OCI-M2 (cell line): ENCODE data around the gene VENTX.

Source experiments
- DNase-seq: peaks from one replicate; lab custom pipeline; 2025; ENCODE audit not compliant: unreplicated experiment; lab: John Stamatoyannopoulos, UW

Gene VENTX

DNA sequence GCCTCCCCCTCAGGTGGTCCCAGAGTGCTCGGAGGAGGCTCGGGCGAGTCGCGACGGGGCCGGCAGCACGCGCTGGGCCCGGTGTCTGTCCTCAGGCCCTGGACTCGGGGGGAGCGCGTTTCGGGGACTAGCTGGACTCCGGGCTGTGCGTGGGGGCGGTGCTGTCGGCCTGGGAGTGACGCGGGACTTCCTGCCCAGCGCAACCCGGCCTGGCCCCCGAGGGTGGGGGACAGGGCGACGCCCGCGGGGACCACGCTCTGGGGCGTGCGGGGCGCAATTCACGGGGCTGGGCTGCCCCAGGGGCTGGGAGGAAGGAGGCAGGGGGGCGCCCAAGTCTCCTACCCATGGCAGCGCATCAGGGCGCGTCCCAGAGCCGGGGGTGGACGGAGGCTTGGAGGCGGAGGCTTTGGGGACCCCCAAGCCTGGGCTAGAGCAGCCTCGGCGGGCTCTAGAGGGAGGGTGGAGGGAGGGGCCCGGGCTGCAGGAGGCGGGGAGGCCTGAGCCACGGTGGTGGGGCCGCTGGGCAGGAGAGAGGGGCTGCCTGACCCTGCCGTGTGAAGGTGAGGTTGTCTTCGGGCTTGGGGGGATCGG, 2.3 kb upstream of the VENTX start:
- no peak for DNase-seq

DNA sequence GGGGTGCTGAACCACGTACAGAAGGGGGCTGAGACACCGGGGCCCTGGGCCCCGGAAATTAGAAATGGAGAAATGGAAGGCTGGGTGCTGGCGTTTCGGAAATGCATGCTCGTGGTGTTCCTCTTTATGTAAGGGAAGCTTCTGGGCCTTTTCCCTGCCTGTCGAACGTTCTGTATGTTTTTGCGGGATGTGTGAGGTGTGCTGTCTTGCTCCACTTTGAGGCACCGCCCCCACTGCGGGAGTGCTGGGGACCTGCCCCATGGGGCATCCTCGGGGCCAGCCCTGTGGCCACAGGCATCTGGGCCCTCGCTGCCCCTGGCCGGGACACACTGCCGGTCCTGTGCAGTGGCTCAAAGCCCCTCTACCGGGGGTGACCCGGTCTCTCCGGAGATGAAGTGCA, 1.7 kb upstream of the VENTX start:
- DNase-seq, result no peak

DNA sequence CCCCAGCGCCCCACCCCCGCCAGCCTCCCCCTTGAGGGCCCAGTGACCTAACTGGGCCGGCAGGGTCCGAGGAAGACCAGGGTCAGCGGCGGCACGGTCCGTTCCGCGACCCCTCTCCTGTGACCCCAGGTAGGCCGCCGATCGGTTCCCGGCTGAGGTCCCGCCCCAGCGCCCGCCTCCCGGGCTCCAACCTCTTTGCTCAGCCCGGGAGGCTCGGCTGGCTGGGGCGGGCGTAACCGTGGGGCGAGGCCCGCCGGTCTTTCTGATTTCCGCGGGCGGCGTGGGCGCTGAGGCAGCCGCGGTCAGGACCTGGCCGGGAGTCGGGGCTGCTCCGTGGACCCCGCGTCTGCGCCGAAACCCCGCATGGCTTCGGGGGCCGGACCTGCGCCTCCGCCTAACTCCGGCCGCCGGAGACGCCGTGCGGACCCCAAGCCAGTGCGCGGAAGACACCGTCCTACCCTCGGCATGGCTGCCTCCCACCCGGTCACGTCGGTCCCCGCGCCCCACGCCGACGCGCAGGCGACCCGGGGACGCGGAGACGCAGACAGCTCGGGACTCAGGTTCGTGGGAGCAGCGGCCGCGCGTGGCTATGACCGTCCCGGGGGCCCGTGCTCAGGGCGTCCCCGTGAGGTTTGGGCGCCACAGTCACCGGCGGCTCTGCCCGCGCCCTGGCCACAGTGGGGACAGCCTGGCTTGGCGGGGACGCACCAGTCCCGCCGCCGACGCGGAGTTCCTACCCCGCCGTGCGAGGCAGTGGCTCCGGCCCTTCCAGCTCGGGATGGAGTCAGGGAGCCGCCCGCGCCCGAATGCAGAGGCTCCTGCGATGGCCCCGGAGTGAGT, 1.0 kb upstream of the VENTX start:
- DNase-seq, result no peak

DNA sequence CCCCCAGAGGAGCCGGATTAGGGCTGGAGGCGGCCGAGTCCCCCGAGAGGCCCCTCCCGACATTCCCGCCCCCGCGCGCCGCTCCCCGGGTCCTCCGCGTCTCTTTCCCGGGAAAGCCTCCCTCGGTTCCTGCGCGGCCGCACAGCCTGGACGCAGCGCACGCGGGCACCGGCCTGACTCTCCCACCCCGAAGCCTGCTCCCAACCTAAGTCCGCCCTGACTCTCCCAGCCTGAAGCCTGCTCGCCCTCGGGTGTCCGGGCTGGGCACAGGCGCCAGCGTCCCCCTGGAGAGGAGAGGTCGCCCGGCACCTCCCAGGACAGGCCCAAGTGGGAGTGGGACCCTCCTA, 441 bp upstream of the VENTX start:
- DNase-seq, result no peak

DNA sequence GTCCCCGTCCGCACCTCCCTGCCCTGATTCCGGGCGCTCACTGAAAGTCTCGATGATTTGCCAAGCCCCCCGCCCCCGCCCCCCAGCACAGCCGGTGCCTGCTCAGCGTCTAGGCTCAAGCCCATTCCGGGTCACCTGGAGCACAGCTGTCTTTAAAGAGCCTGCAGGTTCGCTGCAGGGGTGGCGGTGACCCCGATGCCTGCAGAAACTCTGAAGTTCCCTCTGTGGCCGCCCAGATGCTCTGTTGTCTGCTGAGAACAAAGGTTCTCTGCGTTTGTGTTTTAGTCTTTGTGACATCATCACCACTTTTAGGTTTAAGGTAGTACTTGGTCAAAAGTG, 780 bp downstream of the VENTX start:
- no peak for DNase-seq

DNA sequence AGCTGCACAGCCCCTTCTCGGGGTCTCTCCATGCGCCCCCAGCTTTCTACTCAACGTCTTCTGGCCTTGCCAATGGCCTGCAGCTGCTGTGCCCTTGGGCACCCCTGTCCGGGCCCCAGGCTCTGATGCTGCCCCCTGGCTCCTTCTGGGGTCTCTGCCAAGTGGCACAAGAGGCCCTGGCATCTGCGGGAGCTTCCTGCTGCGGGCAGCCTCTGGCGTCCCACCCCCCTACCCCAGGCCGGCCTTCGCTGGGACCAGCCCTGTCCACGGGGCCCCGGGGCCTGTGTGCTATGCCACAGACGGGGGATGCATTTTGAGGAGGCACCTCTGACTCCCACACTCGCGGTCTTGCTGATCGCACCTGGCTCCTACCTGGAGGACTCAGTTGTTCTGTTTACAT, 2.3 kb downstream of the VENTX start:
- no peak for DNase-seq

DNA sequence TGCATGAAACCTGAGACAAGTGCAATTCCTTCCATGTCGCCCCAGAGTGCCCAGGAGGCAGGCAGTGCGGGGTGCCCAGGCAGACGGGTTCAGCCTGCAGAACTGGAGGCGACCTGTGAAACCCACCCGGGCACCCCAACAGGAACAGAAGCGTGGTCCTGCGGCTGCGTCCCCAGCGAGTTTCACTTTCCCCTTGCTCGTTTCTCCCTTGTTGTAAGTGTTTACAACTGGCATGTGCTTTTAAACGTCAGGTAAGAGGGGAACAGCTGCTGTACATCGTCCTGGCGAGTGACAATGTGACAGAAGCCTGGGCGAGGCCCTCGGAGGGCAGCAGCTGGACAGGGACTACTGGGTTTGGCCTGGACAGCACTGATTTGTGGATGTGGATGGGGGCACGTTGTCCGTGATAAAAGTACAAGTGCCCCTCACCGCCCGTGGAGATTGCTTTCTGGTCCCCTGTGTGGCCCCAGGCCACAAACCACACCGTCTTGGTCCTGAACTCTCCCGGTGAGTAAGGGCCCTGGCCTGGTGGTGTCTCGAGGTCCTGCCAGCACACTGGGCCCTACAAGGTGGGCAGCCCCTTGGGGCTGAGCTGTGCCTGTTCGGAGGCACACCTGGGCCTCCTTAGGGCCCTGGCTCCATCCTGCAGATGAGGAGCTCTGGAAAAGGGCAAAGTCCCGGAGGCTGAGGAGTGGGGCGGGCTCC, 4.0 kb downstream of the VENTX start:
- no peak for DNase-seq

DNA sequence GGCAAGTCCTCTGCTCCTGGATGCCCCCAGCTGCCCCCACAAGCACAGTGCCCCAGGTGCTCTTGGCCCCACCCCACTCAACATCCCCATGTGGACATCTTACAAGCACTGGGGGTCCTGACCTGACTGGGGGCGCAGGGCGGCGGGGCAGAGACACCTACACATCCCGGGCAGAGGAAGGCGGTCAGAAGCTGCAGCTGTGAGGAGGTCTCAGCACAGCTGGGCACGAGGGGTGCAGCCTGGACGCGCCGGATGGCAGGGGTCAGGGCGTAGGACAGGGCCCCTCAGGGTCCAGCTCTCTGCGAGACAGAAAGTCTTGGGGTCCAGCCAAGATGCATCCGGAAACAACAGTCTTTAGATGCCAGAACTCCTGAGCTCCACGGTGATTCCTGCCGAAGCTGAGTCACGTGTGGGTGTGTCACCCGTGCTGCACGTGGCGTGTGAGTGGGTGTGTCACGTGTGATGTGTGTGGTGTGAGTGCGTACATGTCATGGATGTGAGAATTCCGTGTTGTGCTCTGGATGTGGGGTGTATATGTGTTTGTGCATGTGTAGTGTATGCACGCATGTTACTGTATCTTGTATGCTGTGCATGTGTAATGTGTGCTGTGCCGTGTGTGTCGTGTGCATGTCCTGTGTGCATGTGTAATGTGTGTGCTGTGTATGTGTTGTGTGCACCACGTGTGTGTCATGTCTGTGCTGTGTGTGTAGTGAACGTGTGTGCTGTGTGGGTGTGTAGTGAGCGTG, 5.1 kb downstream of the VENTX start:
- DNase-seq, result no peak

DNA sequence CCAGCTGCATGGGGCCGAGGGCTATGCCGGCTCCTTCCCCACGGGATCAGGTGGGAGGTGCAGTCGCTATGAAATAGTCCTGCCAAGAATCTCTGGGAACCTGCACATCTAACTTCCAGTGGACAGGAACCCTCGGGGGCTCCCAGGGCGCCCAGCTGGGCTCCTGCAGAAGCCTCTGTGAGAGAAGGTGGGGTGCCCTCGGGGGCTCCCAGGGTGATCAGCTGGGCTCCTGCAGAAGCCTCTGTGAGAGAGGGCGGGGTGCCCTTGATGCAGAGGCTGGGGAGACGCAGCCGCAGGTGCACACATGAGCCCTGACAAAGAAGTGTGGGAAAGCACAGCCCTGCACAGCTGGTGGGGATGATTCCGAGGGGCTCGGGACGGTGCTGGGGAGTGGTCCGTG, 5.9 kb downstream of the VENTX start:
- DNase-seq, result no peak

DNA sequence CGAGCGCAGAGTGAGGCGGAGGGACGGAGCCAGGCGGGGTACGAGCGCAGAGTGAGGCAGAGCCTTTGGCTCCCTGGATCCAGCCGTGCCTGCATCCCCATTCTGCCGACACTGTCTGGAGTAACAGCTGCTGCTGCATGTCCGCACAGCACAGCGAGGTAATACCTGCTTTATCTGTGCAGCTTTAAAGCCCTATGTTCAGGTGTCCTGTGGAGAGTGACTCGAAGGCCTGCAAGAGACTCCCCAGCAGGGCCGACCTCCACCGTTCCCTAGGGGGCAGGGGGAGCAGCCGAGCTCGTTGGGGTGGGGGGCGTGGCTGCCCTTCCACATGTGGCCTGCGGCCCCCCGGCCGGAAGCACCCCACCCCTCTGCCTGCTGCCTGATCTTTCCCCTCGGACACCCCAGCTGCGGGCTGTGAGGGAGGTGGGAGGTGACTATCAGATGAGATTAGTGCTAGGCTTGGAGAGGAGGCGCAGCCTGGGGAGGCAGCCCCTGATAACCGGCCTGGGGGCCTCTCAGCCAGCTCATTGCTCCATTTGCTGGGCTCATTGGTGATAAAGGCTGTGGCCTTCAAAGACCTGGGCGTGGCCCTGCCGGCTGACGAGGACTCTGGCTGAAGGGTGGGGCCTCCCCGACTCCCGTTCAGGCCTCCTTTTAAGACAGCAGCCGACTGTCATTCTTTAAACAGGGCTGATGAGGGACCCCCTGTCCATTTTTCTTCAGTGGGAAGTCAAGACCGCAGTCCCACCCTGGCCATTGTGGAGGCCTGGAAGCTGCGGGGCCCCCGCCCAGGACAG, 8.0 kb downstream of the VENTX start:
- DNase-seq, result peak; percentile 73

DNA sequence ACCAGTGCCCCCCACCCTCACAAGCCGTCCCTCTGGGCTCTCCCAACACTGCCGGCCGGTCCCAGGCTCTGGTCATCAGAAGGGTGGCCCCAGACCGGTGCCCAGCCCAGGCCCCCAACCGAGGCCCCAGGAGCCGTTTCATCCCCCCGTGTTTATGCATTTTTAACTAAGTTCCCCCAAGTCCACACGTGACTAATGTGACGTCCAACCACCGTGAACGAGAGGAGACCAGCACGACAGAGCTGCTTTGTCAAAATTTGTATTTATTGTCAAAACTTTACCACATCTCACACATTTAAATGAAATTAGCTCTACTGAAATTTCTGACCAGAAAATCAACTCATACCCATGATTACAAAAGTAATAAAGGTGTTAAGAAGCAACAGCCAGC, 8.6 kb downstream of the VENTX start:
- DNase-seq, result no peak

DNA sequence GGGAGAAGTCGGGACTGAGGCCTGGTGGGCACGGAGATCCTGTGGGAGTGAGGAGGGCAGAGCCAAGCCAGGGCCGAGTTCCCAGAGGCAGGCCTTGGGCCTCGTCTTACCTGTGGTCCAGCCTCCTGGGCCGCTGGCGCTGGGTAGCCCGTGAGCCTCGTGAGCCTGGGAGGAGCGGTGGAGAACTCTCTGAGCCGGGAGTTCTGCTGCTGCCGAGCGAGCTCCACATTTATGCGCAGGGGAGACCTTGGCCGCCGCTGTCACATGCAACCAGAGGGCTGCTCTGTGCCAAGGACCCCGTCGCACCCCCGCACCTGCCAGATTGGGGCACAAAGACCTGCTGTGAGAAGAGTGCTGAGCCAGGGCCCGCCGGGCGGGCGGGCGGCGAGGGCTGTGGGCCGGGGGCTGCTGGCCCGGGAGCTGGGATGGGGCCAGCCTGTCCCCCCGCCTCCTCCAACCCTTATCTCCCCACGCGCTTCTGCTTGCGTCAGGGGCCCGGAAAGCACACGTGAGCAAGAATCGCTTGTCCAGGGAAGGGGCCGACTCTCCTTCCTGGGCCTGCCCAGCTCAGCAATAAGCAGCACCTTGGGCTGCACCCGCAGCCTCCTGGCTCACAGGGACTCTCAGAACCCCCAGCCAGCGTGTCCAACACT, 10.2 kb downstream of the VENTX start:
- DNase-seq, result no peak

DNA sequence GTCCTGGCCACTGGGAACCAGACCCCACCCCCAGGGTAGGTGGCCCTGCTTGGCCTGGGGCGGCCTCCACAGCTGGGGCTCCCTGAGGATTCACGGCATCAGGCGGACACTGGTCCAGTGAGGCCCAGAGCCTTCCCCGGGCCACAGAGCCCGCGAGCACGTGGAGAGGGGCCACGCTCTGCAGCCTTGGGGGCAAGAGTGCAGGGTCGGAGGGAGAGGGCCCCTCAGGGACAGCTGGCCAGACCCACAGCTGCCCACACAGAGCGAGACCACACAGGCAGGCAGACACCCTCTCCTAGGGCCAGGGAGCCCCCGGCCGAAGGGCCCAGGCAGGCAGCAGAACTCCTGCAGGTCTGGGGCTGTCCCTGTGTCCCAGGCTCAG, 10.7 kb downstream of the VENTX start:
- no peak for DNase-seq

DNA sequence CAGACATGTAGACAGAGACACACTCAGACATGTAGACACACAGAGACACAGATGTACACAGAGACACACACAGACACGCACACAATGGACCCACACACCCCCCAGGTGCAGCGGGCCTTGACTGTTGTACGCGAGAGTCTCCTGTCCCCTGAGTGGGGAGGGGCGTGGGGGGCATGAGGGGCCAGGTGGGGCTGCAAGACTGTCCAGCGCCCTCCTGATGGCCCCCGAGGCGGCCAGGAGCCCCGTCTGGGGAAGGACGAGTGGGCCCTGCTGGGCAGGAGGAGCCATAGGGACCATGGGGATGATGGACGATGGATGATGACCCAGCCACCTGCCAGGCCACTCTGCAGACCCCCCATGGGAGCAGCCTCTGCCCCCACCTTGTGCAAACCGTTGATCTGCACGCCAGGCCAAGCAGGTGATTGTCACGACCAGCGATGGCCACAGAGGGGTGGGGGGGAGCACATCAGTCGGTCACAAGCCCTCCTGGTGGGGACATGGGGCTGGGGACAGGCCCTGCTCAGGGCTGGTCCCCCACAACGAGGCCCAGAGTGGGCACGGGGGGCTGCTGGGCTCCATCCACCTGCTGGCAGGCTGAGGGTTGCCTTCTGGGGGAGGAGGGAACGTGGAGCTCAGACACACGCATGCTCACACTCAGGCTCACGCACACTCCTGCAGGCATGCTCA, 11.6 kb downstream of the VENTX start:
- no peak for DNase-seq

DNA sequence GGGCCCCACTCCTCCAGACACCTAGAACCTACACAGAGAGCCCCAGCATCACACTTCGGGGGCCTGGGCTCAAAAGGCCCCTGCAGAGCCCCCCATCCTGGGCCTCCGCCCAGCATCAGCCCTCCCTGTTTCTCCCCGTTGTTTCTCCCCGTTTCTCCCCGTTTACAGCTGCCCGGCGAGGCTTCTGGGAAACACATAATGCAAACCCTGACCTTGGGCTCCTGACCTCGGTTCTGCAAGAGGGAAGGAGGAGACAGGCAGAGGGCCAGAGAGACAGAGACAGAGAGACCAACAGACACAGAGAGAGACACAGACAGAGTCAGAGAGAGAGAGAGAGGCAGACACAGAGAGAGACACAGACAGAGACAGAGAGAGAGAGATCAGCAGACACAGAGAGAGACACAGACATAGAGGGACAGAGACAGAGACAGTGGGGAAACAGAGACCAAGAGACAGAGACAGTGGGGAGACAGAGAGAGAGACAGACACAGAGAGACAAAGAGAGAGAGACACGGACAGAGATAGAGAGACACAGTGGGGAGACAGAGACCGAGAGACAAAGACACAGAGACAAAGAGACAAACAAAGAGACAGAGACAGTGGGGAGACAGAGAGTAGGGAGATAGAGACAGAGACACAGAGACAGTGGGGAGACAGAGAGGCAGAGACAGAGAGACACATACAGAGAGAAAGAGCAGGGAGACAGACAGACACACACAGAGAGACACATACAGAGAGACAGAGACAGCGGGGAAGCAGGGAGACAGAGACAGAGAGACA, 12.5 kb downstream of the VENTX start:
- DNase-seq, result no peak

DNA sequence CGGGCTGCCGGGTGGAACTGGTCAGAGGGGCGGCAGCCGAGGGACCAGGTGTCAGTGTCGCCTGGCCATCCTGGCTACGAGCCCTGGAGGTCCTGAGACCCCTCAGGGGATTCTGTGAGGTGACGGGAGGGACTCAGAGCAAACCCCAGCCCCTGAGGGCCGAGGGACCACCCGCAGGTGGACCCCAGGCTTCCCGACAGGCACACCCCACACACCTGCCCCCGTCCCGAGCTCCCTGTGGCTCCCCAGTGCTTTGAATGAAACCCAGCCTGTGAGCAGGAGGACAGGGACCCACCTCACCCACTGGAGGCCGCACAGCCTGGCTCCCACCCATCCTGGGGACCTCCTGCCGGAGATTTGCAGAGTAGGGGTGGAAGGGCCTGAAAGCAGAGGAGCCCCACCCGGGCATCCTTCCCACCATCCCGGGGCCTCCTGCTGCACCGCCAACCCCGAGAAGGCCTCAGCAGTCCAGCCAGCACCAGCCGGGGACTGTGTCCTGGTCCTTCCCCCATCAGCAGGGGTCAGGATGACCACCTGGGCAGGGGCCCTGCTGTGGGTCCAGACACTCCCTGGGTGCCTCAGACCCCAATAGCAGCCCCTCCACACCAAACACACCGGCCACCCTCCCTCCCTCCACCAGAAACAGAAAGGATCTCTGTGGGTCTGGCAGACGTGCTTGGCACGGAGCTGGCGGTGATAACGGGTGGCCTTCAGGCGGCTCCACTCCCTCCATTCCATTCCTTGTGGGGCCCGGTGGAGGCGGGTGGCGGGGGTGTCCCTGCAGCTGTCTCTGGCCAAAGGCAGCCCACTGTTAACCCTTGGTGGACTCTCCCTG, 13.9 kb downstream of the VENTX start:
- DNase-seq, result no peak

DNA sequence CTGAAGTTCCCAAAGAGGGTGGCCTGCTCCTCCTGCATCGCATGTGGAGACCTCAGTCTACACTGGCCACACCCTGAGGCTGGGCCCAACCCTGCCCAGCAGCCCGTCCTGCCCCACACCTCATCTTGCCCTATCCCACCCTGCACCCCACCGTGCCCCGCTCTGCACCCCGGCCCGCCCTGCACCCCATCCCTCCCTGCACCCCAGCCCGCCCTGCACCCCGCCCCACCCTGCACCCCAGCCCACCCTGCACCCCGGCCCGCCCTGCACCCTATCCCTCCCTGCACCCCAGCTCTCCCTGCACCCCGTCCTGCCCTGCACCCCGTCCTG, 14.5 kb downstream of the VENTX start:
- DNase-seq, result no peak

DNA sequence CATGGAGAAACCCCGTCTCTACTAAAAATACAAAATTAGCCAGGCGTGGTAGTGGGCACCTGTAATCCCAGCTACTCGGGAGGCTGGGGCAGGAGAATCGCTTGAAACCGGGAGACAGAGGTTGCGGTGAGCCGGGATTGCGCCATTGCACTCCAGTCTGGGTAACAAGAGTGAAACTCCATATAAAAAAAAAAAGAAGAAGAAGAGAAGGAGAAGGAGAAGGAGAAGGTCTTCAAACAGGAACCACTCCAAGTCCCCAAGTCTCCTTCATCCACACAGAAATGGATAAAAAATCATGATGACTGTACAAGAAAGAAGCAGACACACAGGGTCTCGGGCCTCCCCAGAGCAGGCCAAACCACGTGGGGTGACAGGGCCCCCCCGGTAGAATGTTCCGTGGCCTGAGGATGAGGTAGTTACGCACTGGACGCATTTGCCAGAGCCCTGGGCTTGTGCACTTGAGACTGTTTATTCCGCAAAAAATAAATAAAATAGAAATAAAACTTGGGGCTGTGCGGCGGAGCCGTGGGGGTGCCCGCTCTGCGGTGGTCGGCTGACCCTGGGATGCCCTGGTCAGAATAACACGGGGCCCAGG, 15.8 kb downstream of the VENTX start:
- DNase-seq, result no peak
